GM21576 (cell line): ENCODE results near the gene TTYH1.

Experiments used
- ATAC-seq: cut with Tn5 transposase; IDR thresholded peaks from one replicate; pipeline ENCODE4 v1.9.1; 2021; ENCODE audit warnings: mild to moderate bottlenecking, moderate library complexity; ENCODE audit not compliant: unreplicated experiment

The TTYH1 gene

GRCh38 chr19:54473892-54474372, 58.7 kb downstream of the TTYH1 start:
- no peak for ATAC-seq

GRCh38 chr19:54475706-54476105, 60.4 kb downstream of the TTYH1 start:
- no peak for ATAC-seq

- ATAC-seq: no peak
Measured at GRCh38 chr19:54477650-54478049, 62.4 kb downstream of the TTYH1 start.

- no peak for ATAC-seq
Measured at GRCh38 chr19:54478677-54479266, 63.5 kb downstream of the TTYH1 start.

GRCh38 chr19:54480051-54480450, 64.8 kb downstream of the TTYH1 start:
- no peak for ATAC-seq

- no peak for ATAC-seq
Measured at GRCh38 chr19:54481326-54481930, 66.2 kb downstream of the TTYH1 start.

GRCh38 chr19:54482889-54483288, 67.6 kb downstream of the TTYH1 start:
- no peak for ATAC-seq

GRCh38 chr19:54484451-54484850, 69.2 kb downstream of the TTYH1 start:
- no peak for ATAC-seq

GRCh38 chr19:54485851-54486250, 70.6 kb downstream of the TTYH1 start:
- no peak for ATAC-seq
